Measurements from ENCODE around the gene LPCAT1.

Gene LPCAT1

GRCh38 chr5:1554410-1554967 lies 30.7 kb upstream of the LPCAT1 start:
- DNase-seq (ENCODE audit: low read depth) = no peak

GRCh38 chr5:1553539-1554409 lies 30.0 kb upstream of the LPCAT1 start:
- DNase-seq (ENCODE audit: low read depth) = no peak

- DNase-seq (ENCODE audit: low read depth) = no peak
Observed at GRCh38 chr5:1552521-1553255, 28.9 kb upstream of the LPCAT1 start.

GRCh38 chr5:1551426-1552301 lies 27.9 kb upstream of the LPCAT1 start:
- no peak for DNase-seq (ENCODE audit: low read depth)

- DNase-seq (ENCODE audit: low read depth) = no peak
Observed at GRCh38 chr5:1550287-1551076, 26.7 kb upstream of the LPCAT1 start.

GRCh38 chr5:1549475-1550030 lies 25.8 kb upstream of the LPCAT1 start:
- no peak for DNase-seq (ENCODE audit: low read depth)

- DNase-seq (ENCODE audit: low read depth) = no peak
Observed at GRCh38 chr5:1548702-1549474, 25.1 kb upstream of the LPCAT1 start.

GRCh38 chr5:1547655-1548054 lies 23.9 kb upstream of the LPCAT1 start:
- DNase-seq (ENCODE audit: low read depth) = no peak

GRCh38 chr5:1547236-1547635 lies 23.5 kb upstream of the LPCAT1 start:
- no peak for DNase-seq (ENCODE audit: low read depth)

- no peak for DNase-seq (ENCODE audit: low read depth)
Observed at GRCh38 chr5:1546556-1546955, 22.8 kb upstream of the LPCAT1 start.

- no peak for DNase-seq (ENCODE audit: low read depth)
Observed at GRCh38 chr5:1545805-1546355, 22.1 kb upstream of the LPCAT1 start.

GRCh38 chr5:1545126-1545804 lies 21.5 kb upstream of the LPCAT1 start:
- DNase-seq (ENCODE audit: low read depth) = no peak

GRCh38 chr5:1544294-1544961 lies 20.7 kb upstream of the LPCAT1 start:
- DNase-seq (ENCODE audit: low read depth) = no peak

GRCh38 chr5:1543398-1544293 lies 19.9 kb upstream of the LPCAT1 start:
- no peak for DNase-seq (ENCODE audit: low read depth)

- DNase-seq (ENCODE audit: low read depth) = peak; percentile 42
Observed at GRCh38 chr5:1542781-1543180, 19.0 kb upstream of the LPCAT1 start.

GRCh38 chr5:1541702-1542400 lies 18.1 kb upstream of the LPCAT1 start:
- no peak for DNase-seq (ENCODE audit: low read depth)
